ENCODE results near the gene SLC24A4. TPM values are rescaled to one million over a fixed set of nuclear protein-coding genes. Genes with fewer than 3 reads are reported as not detected.

SLC24A4 gene
- total RNA-seq, 1 donor from 2014 or later: 0.26 TPM

GRCh38 chr14:92386165-92386564 lies 63.2 kb downstream of the SLC24A4 start:
- Mint-ChIP-seq H3K4me3 (no peak overlapping the region), H3K4me1 (peaks cover 9% of the 10 kb centered on the region), H3K27me3 (ENCODE audit: low read depth) (no peaks in the 10 kb centered on the region), H3K36me3 (ENCODE audit: low read depth) (no peaks in the 10 kb centered on the region), H3K27ac (ENCODE audit: unreplicated experiment) (no peak overlapping the region), H3K9me3 (no peaks in the 10 kb centered on the region)
- no peak for DNase-seq (ENCODE audit: low read depth, low spot score)
- TF ChIP-seq, protein P1, sequence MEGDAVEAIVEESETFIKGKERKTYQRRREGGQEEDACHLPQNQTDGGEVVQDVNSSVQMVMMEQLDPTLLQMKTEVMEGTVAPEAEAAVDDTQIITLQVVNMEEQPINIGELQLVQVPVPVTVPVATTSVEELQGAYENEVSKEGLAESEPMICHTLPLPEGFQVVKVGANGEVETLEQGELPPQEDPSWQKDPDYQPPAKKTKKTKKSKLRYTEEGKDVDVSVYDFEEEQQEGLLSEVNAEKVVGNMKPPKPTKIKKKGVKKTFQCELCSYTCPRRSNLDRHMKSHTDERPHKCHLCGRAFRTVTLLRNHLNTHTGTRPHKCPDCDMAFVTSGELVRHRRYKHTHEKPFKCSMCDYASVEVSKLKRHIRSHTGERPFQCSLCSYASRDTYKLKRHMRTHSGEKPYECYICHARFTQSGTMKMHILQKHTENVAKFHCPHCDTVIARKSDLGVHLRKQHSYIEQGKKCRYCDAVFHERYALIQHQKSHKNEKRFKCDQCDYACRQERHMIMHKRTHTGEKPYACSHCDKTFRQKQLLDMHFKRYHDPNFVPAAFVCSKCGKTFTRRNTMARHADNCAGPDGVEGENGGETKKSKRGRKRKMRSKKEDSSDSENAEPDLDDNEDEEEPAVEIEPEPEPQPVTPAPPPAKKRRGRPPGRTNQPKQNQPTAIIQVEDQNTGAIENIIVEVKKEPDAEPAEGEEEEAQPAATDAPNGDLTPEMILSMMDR (conservative IDR thresholded peaks at IDR 0.05): no peak

DNA sequence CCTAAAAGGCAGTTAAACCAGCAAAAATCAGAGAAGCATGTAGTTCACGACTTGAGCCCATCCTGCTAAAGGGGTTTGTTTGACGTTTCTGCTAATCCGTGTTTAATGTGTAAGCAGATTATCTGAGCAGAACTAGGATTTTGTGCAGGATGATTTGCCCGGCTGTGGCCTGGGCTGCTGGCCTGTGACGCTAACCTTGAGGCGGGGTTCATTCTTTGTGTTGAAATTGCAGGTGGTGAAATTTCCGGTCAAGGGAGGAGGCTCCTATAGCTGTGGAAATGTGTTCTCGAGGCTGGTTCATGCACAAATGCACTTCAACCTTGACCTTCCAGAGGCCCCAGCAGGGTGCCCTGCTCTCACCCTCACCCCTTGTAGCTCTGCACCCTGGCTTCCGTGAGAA lies 63.7 kb downstream of the SLC24A4 start:
- H3K36me3 Mint-ChIP-seq (ENCODE audit: low read depth): no peaks in the 10 kb centered on the region
- no peaks in the 10 kb centered on the region for H3K27me3 Mint-ChIP-seq (ENCODE audit: low read depth)
- no peak overlapping the region for H3K4me3 Mint-ChIP-seq
- no peak overlapping the region for H3K27ac Mint-ChIP-seq (ENCODE audit: unreplicated experiment)
- H3K4me1 Mint-ChIP-seq: peaks cover 9% of the 10 kb centered on the region
- H3K9me3 Mint-ChIP-seq: no peaks in the 10 kb centered on the region
- TF ChIP-seq, protein P1 (conservative IDR thresholded peaks at IDR 0.05): no peak
- no peak for DNase-seq (ENCODE audit: low read depth, low spot score)

- no peak for DNase-seq (ENCODE audit: low read depth, low spot score)
- H3K27me3 Mint-ChIP-seq (ENCODE audit: low read depth): no peaks in the 10 kb centered on the region
- H3K9me3 Mint-ChIP-seq: no peaks in the 10 kb centered on the region
- TF ChIP-seq, protein P1 (conservative IDR thresholded peaks at IDR 0.05): no peak
- H3K36me3 Mint-ChIP-seq (ENCODE audit: low read depth): no peaks in the 10 kb centered on the region
- H3K4me3 Mint-ChIP-seq: no peak overlapping the region
- peaks cover 9% of the 10 kb centered on the region for H3K4me1 Mint-ChIP-seq
- H3K27ac Mint-ChIP-seq (ENCODE audit: unreplicated experiment): no peak overlapping the region
Measured at GRCh38 chr14:92387578-92387977, 64.6 kb downstream of the SLC24A4 start.

DNA sequence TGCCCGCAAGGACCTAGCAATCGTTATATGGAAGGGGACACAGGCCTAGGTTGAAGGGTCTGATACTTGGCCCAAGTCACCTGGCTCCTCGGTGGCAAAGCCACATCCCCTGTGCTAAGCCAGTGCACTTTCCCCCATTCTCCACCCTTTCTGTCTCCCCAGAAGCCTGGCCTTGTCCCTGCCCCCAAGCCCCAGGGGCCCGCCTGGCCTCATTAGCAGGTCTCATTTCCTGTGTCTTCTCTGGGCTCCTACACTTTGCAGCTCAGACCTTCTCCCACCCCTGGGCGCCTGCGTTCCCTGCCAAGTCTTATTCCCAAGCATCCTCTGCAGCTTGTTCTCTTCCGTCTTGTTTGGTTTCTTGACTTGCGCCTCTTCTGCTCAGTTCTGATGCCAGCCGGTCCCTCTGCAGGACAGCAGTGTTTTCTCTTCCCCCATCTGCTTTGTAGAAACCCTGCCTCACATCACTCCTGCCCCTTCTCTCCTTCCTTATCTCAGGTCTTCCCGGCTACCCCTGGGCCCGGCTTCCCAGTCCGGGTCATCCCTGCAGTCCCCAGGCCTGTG lies 66.7 kb downstream of the SLC24A4 start:
- Mint-ChIP-seq H3K27ac (ENCODE audit: unreplicated experiment) (no peak overlapping the region), H3K9me3 (no peaks in the 10 kb centered on the region), H3K36me3 (ENCODE audit: low read depth) (no peaks in the 10 kb centered on the region), H3K27me3 (ENCODE audit: low read depth) (no peaks in the 10 kb centered on the region), H3K4me1 (peaks cover 9% of the 10 kb centered on the region), H3K4me3 (no peak overlapping the region)
- no peak for DNase-seq (ENCODE audit: low read depth, low spot score)
- TF ChIP-seq, protein P1 (conservative IDR thresholded peaks at IDR 0.05): no peak

DNA sequence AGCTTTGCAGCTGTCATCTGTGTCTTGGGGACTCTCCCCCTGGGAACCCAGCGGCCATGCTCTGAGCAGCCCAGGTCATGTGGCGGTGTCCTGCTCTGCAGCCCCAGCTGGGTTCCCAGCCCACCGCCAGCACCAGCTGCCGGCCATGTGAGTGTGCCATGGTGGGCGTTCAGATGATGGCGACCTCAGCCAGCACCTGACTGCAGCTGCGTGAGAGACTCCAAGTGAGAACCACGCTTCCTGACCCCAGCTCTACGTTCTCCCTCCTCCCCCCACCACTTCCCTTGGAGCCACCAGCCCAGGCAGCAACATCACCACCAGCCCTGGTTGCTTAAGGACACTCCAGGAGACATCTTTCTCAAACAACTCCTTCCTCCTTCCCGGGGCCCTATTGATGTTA lies 68.8 kb downstream of the SLC24A4 start:
- Mint-ChIP-seq H3K27ac (ENCODE audit: unreplicated experiment) (no peak overlapping the region), H3K9me3 (no peaks in the 10 kb centered on the region), H3K4me3 (no peak overlapping the region), H3K36me3 (ENCODE audit: low read depth) (no peaks in the 10 kb centered on the region), H3K4me1 (peaks cover 9% of the 10 kb centered on the region), H3K27me3 (ENCODE audit: low read depth) (no peaks in the 10 kb centered on the region)
- DNase-seq (ENCODE audit: low read depth, low spot score): no peak
- TF ChIP-seq, protein P1 (conservative IDR thresholded peaks at IDR 0.05): no peak
